ENCODE results near the gene PKN2.

PKN2 gene

GRCh38 chr1:88746916-88747315, 62.8 kb downstream of the PKN2 start:
- H3K36me3 ChIP-seq (ENCODE audit: insufficient read depth, low read length), result peaks cover 44% of the 10 kb centered on the region; the same call in 1 of the 2 replicates

GRCh38 chr1:88751714-88752113, 67.6 kb downstream of the PKN2 start:
- H3F3A ChIP-seq (ENCODE audit: low read depth), result no peaks in the 10 kb centered on the region
- H3K27me3 ChIP-seq (ENCODE audit: insufficient read depth, low read length, poor library complexity, severe bottlenecking), result no peaks in the 10 kb centered on the region
- H3K4me2 ChIP-seq (ENCODE audit: low read depth, low read length, poor library complexity, severe bottlenecking), result peak overlapping the region; percentile 53
- H3K36me3 ChIP-seq (ENCODE audit: insufficient read depth, low read length), result peaks cover 14% of the 10 kb centered on the region
- no peaks in the 10 kb centered on the region for H4K20me1 ChIP-seq (ENCODE audit: insufficient read depth, low read length, poor library complexity, severe bottlenecking)
- peak overlapping the region; percentile 29 for H3K4me3 ChIP-seq (ENCODE audit: low read length, poor library complexity, severe bottlenecking)
- no peak for TF ChIP-seq EZH2phosphoT487 (IDR thresholded peaks at IDR 0.05; ENCODE audit: borderline replicate concordance)
- TF ChIP-seq, protein P1, sequence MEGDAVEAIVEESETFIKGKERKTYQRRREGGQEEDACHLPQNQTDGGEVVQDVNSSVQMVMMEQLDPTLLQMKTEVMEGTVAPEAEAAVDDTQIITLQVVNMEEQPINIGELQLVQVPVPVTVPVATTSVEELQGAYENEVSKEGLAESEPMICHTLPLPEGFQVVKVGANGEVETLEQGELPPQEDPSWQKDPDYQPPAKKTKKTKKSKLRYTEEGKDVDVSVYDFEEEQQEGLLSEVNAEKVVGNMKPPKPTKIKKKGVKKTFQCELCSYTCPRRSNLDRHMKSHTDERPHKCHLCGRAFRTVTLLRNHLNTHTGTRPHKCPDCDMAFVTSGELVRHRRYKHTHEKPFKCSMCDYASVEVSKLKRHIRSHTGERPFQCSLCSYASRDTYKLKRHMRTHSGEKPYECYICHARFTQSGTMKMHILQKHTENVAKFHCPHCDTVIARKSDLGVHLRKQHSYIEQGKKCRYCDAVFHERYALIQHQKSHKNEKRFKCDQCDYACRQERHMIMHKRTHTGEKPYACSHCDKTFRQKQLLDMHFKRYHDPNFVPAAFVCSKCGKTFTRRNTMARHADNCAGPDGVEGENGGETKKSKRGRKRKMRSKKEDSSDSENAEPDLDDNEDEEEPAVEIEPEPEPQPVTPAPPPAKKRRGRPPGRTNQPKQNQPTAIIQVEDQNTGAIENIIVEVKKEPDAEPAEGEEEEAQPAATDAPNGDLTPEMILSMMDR (conservative IDR thresholded peaks at IDR 0.05; ENCODE audit: low read length), result no peak
- H3K79me2 ChIP-seq (ENCODE audit: insufficient read depth, low read length), result peaks cover 29% of the 10 kb centered on the region
- H3K9me3 ChIP-seq (ENCODE audit: insufficient read depth, low read depth, low read length), result peaks cover 6% of the 10 kb centered on the region; the same call in 1 of the 2 replicates
- peaks cover 65% of the 10 kb centered on the region for H3K4me1 ChIP-seq (ENCODE audit: insufficient read depth, low read length, poor library complexity, severe bottlenecking)
- no peak overlapping the region for H2AFZ ChIP-seq (ENCODE audit: low read length)
- peak overlapping the region; percentile 55 for H3K9ac ChIP-seq (ENCODE audit: low read depth, low read length, poor library complexity, severe bottlenecking)
- no peaks in the 10 kb centered on the region for H3K9me2 ChIP-seq (replicated peaks; ENCODE audit: low read depth, low read length)

More at GRCh38 chr1:88746916-88747315, 62.8 kb downstream of the PKN2 start:
- H3K27me3 ChIP-seq (ENCODE audit: insufficient read depth, low read length, poor library complexity, severe bottlenecking), result no peaks in the 10 kb centered on the region
- no peak overlapping the region for H3K4me3 ChIP-seq (ENCODE audit: low read length, poor library complexity, severe bottlenecking)
- no peak overlapping the region for H2AFZ ChIP-seq (ENCODE audit: low read length)
- H4K20me1 ChIP-seq (ENCODE audit: insufficient read depth, low read length, poor library complexity, severe bottlenecking), result no peaks in the 10 kb centered on the region
- H3K4me2 ChIP-seq (ENCODE audit: low read depth, low read length, poor library complexity, severe bottlenecking), result no peak overlapping the region
- H3K4me1 ChIP-seq (ENCODE audit: insufficient read depth, low read length, poor library complexity, severe bottlenecking), result peaks cover 22% of the 10 kb centered on the region
- no peaks in the 10 kb centered on the region for H3F3A ChIP-seq (ENCODE audit: low read depth)
- no peaks in the 10 kb centered on the region; the same call in 1 of the 2 replicates for H3K79me2 ChIP-seq (ENCODE audit: insufficient read depth, low read length)
- no peaks in the 10 kb centered on the region for H3K9me2 ChIP-seq (replicated peaks; ENCODE audit: low read depth, low read length)
- TF ChIP-seq, protein P1 (conservative IDR thresholded peaks at IDR 0.05; ENCODE audit: low read length), result no peak
- no peak overlapping the region for H3K9ac ChIP-seq (ENCODE audit: low read depth, low read length, poor library complexity, severe bottlenecking)
- H3K9me3 ChIP-seq (ENCODE audit: insufficient read depth, low read depth, low read length), result no peaks in the 10 kb centered on the region

- Histone ChIP-seq H3K36me3 (ENCODE audit: insufficient read depth, low read length) (peaks cover 11% of the 10 kb centered on the region), H3K9ac (ENCODE audit: low read depth, low read length, poor library complexity, severe bottlenecking) (no peak overlapping the region), H3K9me2 (replicated peaks; ENCODE audit: low read depth, low read length) (no peaks in the 10 kb centered on the region), H2AFZ (ENCODE audit: low read length) (no peak overlapping the region), H3K27me3 (ENCODE audit: insufficient read depth, low read length, poor library complexity, severe bottlenecking) (no peaks in the 10 kb centered on the region), H3F3A (ENCODE audit: low read depth) (no peaks in the 10 kb centered on the region), H3K9me3 (ENCODE audit: insufficient read depth, low read depth, low read length) (peaks cover 6% of the 10 kb centered on the region; the same call in 1 of the 2 replicates), H3K79me2 (ENCODE audit: insufficient read depth, low read length) (peaks cover 36% of the 10 kb centered on the region), H3K4me2 (ENCODE audit: low read depth, low read length, poor library complexity, severe bottlenecking) (no peak overlapping the region), H3K4me3 (ENCODE audit: low read length, poor library complexity, severe bottlenecking) (no peak overlapping the region), H3K4me1 (ENCODE audit: insufficient read depth, low read length, poor library complexity, severe bottlenecking) (peaks cover 71% of the 10 kb centered on the region), H4K20me1 (ENCODE audit: insufficient read depth, low read length, poor library complexity, severe bottlenecking) (no peaks in the 10 kb centered on the region)
- TF ChIP-seq, protein P1 (conservative IDR thresholded peaks at IDR 0.05; ENCODE audit: low read length), result no peak
- TF ChIP-seq EZH2phosphoT487 (IDR thresholded peaks at IDR 0.05; ENCODE audit: borderline replicate concordance), result no peak
Observed at GRCh38 chr1:88753506-88753905, 69.4 kb downstream of the PKN2 start.
